Measurements from ENCODE around the gene ERG28.

The ERG28 gene

GRCh38 chr14:75655235-75655634 is 5.4 kb downstream of the ERG28 start:
- no peak overlapping the region for H3K27ac ChIP-seq
- H3K27me3 ChIP-seq (ENCODE audit: control insufficient read depth, insufficient read depth, low read length) = no peaks in the 10 kb centered on the region
- no peak overlapping the region for H3K4me3 ChIP-seq (ENCODE audit: low read depth, low read length)
- no peak overlapping the region for H3K4me2 ChIP-seq (ENCODE audit: low read length)
- H3K9me3 ChIP-seq (ENCODE audit: control insufficient read depth, low read length) = no peaks in the 10 kb centered on the region
- H2AFZ ChIP-seq = no peak overlapping the region
- no peaks in the 10 kb centered on the region for H3K4me1 ChIP-seq
- no peaks in the 10 kb centered on the region for H3K36me3 ChIP-seq (ENCODE audit: control insufficient read depth, insufficient read depth, low read length)
- no peaks in the 10 kb centered on the region for H3K79me2 ChIP-seq
- H3K9ac ChIP-seq = no peak overlapping the region
- no peak for TF ChIP-seq CTCF (IDR thresholded peaks at IDR 0.05)

- Histone ChIP-seq H3K27ac (no peak overlapping the region), H3K4me3 (ENCODE audit: low read depth, low read length) (no peak overlapping the region), H3K9ac (no peak overlapping the region), H3K9me3 (ENCODE audit: control insufficient read depth, low read length) (no peaks in the 10 kb centered on the region), H3K4me1 (no peaks in the 10 kb centered on the region), H3K79me2 (no peaks in the 10 kb centered on the region), H3K36me3 (ENCODE audit: control insufficient read depth, insufficient read depth, low read length) (no peaks in the 10 kb centered on the region), H2AFZ (no peak overlapping the region), H3K4me2 (ENCODE audit: low read length) (no peak overlapping the region), H3K27me3 (ENCODE audit: control insufficient read depth, insufficient read depth, low read length) (no peaks in the 10 kb centered on the region)
- TF ChIP-seq CTCF (IDR thresholded peaks at IDR 0.05) = peak; percentile 97
Measured at GRCh38 chr14:75654127-75654732, 6.4 kb downstream of the ERG28 start.

GRCh38 chr14:75653563-75653962 is 7.1 kb downstream of the ERG28 start:
- Histone ChIP-seq H3K36me3 (ENCODE audit: control insufficient read depth, insufficient read depth, low read length) (no peaks in the 10 kb centered on the region), H3K27ac (no peak overlapping the region), H2AFZ (no peak overlapping the region), H3K4me3 (ENCODE audit: low read depth, low read length) (no peak overlapping the region), H3K27me3 (ENCODE audit: control insufficient read depth, insufficient read depth, low read length) (no peaks in the 10 kb centered on the region), H3K79me2 (no peaks in the 10 kb centered on the region), H3K4me1 (no peaks in the 10 kb centered on the region), H3K9ac (no peak overlapping the region), H3K4me2 (ENCODE audit: low read length) (no peak overlapping the region), H3K9me3 (ENCODE audit: control insufficient read depth, low read length) (no peaks in the 10 kb centered on the region)
- no peak for TF ChIP-seq CTCF (IDR thresholded peaks at IDR 0.05)

GRCh38 chr14:75650253-75651058 is 10.2 kb downstream of the ERG28 start:
- H2AFZ ChIP-seq = no peak overlapping the region
- H3K9me3 ChIP-seq (ENCODE audit: control insufficient read depth, low read length) = no peaks in the 10 kb centered on the region
- H3K4me2 ChIP-seq (ENCODE audit: low read length) = no peak overlapping the region
- no peak overlapping the region for H3K9ac ChIP-seq
- no peak for TF ChIP-seq CTCF (IDR thresholded peaks at IDR 0.05)
- H3K79me2 ChIP-seq = no peaks in the 10 kb centered on the region
- H3K27ac ChIP-seq = no peak overlapping the region
- H3K4me1 ChIP-seq = peaks cover 5% of the 10 kb centered on the region
- no peak overlapping the region for H3K4me3 ChIP-seq (ENCODE audit: low read depth, low read length)
- H3K36me3 ChIP-seq (ENCODE audit: control insufficient read depth, insufficient read depth, low read length) = no peaks in the 10 kb centered on the region
- H3K27me3 ChIP-seq (ENCODE audit: control insufficient read depth, insufficient read depth, low read length) = no peaks in the 10 kb centered on the region
